HepG2 (cell line): Measurements from ENCODE around the gene SLC25A22. TPM values are rescaled to one million over a fixed set of nuclear protein-coding genes. Genes with fewer than 3 reads are reported as not detected.

Experiments used
- ARNTL ChIP-seq: sonication (generic); formaldehyde crosslinking; IDR thresholded peaks from 2 replicates; pipeline ENCODE4 v1.4.0; 2020; ENCODE audit warnings: mild to moderate bottlenecking, missing genetic modification reagents
- ELF1 ChIP-seq: sonication (generic); formaldehyde crosslinking; IDR thresholded peaks from 2 replicates; pipeline ENCODE4 v1.4.0; 2020; ENCODE audit warnings: missing genetic modification reagents
- PRPF4 ChIP-seq: fragments of 200-400 bp; formaldehyde crosslinking; IDR thresholded peaks from 2 replicates; pipeline ENCODE4 v1.6.1; 2016; ENCODE audit warnings: low read length, low read depth; ENCODE audit not compliant: poor library complexity, severe bottlenecking
- RARG ChIP-seq: sonication (generic); formaldehyde crosslinking; IDR thresholded peaks from 2 replicates; pipeline ENCODE4 v1.4.0; 2020; ENCODE audit warnings: low read depth, mild to moderate bottlenecking, missing genetic modification reagents
- ZNF451 ChIP-seq: sonication (generic); formaldehyde crosslinking; IDR thresholded peaks from 2 replicates; pipeline ENCODE4 v1.5.0; 2020; ENCODE audit warnings: mild to moderate bottlenecking, missing genetic modification reagents
- ZNF547 ChIP-seq: sonication (generic); formaldehyde crosslinking; IDR thresholded peaks from 2 replicates; pipeline ENCODE4 v1.5.1; 2020; ENCODE audit warnings: mild to moderate bottlenecking, missing genetic modification reagents
- ZNF605 ChIP-seq: sonication (generic); formaldehyde crosslinking; IDR thresholded peaks from 2 replicates; pipeline ENCODE4 v1.8.0; 2022; ENCODE audit warnings: mild to moderate bottlenecking, missing genetic modification reagents
- ZNF761 ChIP-seq: sonication (generic); formaldehyde crosslinking; conservative IDR thresholded peaks from 2 replicates; pipeline ENCODE4 v1.4.0; 2020; ENCODE audit warnings: mild to moderate bottlenecking, missing genetic modification reagents
- ZSCAN29 ChIP-seq: sonication (generic); formaldehyde crosslinking; conservative IDR thresholded peaks from 2 replicates; pipeline ENCODE4 v1.4.0; 2020; ENCODE audit warnings: mild to moderate bottlenecking, missing genetic modification reagents
- polyA plus RNA-seq, 8 experiments: library from polyadenylated mRNA; depleted of rRNA in 3 of 8; stranded (reverse) in 7 of 8; unstranded in 1 of 8; fragments of >200 nt; fragmentation: Illumina TruSeq in 4 of 8; extraction: Trizol in 4 of 8; gene quantifications; 2 replicates each; pipeline versions ENCODE4 v1.2.1 to v1.2.3, GENCODE V29; 2011 to 2016; ENCODE audit warnings: low read depth in 4 of 8, missing spikeins in 1 of 8, mixed read lengths in 1 of 8; ENCODE audit not compliant: insufficient read depth in 1 of 8
- total RNA-seq, 5 experiments: library from RNA; depleted of rRNA; stranded (reverse); fragments of >200 nt; fragmentation: Illumina TruSeq; extraction: Trizol; gene quantifications; 2 replicates each; pipeline ENCODE4 v1.2.3, GENCODE V29; 2016; ENCODE audit warnings: low read depth in 1 of 5
- TF ChIP-seq, protein P1 (sequence below): sonication (generic); formaldehyde crosslinking; IDR thresholded peaks from 2 replicates; pipeline ENCODE4 v1.9.0; 2021; ENCODE audit warnings: mild to moderate bottlenecking, missing genetic modification reagents
- TF ChIP-seq, protein P2 (sequence below): sonication (generic); formaldehyde crosslinking; IDR thresholded peaks from 2 replicates; pipeline ENCODE4; 2020; ENCODE audit warnings: missing genetic modification reagents, mild to moderate bottlenecking, borderline replicate concordance
- TF ChIP-seq, protein P3 (sequence below): sonication (generic); formaldehyde crosslinking; IDR thresholded peaks from 2 replicates; pipeline ENCODE4 v1.4.0; 2020; ENCODE audit warnings: missing genetic modification reagents
- TF ChIP-seq, protein P4 (sequence below): sonication (generic); formaldehyde crosslinking; IDR thresholded peaks from 2 replicates; pipeline ENCODE4 v1.5.1; 2020; ENCODE audit warnings: mild to moderate bottlenecking, missing genetic modification reagents, borderline replicate concordance
- TF ChIP-seq, protein P5 (sequence below): sonication (generic); formaldehyde crosslinking; conservative IDR thresholded peaks from 2 replicates; pipeline ENCODE4 v1.4.0; 2020; ENCODE audit warnings: missing genetic modification reagents

The SLC25A22 gene
- total and polyA plus RNA-seq, 2 of the 13 experiments (the other 11 are each of a cell fraction or from before 2014, with no cell fraction given), result 12.4 to 19.2 TPM

DNA sequence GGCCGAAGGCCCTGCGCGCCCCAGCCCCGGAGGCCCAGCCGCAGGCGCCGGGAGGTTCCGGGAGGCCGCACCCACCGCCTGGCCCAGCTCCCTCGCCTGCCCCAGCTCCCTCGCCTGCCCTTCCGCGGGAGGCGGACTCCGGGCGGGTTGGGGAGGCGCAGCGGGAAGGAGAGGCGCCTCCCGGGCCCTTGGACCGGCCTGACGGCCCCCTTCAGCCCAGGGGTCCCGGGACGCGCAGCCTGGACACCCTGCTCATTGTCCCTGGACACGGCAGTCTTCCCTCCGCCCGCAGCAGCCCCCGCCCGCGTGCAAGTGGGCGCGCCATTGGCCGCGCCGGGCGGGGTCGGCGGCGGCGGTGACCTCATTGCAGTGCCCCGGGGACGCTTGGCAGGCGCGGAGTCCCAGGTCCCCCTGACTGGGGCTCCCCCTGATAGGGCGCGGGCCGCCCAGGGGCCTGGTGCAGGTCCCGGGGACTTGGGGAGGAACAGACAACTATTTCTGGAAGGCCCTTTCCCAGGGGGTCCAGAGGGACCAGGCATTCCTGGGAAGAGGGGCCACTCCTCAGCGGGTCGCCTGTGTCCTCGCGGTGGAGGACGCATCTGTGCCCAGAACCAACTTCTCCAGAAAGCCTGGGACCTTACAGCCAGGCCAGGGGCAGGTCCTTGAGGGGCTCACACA lies 35.2 kb upstream of the SLC25A22 start (continued):
- TF ChIP-seq, protein P1, sequence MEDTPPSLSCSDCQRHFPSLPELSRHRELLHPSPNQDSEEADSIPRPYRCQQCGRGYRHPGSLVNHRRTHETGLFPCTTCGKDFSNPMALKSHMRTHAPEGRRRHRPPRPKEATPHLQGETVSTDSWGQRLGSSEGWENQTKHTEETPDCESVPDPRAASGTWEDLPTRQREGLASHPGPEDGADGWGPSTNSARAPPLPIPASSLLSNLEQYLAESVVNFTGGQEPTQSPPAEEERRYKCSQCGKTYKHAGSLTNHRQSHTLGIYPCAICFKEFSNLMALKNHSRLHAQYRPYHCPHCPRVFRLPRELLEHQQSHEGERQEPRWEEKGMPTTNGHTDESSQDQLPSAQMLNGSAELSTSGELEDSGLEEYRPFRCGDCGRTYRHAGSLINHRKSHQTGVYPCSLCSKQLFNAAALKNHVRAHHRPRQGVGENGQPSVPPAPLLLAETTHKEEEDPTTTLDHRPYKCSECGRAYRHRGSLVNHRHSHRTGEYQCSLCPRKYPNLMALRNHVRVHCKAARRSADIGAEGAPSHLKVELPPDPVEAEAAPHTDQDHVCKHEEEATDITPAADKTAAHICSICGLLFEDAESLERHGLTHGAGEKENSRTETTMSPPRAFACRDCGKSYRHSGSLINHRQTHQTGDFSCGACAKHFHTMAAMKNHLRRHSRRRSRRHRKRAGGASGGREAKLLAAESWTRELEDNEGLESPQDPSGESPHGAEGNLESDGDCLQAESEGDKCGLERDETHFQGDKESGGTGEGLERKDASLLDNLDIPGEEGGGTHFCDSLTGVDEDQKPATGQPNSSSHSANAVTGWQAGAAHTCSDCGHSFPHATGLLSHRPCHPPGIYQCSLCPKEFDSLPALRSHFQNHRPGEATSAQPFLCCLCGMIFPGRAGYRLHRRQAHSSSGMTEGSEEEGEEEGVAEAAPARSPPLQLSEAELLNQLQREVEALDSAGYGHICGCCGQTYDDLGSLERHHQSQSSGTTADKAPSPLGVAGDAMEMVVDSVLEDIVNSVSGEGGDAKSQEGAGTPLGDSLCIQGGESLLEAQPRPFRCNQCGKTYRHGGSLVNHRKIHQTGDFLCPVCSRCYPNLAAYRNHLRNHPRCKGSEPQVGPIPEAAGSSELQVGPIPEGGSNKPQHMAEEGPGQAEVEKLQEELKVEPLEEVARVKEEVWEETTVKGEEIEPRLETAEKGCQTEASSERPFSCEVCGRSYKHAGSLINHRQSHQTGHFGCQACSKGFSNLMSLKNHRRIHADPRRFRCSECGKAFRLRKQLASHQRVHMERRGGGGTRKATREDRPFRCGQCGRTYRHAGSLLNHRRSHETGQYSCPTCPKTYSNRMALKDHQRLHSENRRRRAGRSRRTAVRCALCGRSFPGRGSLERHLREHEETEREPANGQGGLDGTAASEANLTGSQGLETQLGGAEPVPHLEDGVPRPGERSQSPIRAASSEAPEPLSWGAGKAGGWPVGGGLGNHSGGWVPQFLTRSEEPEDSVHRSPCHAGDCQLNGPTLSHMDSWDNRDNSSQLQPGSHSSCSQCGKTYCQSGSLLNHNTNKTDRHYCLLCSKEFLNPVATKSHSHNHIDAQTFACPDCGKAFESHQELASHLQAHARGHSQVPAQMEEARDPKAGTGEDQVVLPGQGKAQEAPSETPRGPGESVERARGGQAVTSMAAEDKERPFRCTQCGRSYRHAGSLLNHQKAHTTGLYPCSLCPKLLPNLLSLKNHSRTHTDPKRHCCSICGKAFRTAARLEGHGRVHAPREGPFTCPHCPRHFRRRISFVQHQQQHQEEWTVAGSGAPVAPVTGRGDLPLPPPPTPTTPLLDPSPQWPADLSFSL (CRISPR knock-in tag), result no peak
- TF ChIP-seq RARG (CRISPR knock-in tag), result no peak
- TF ChIP-seq ZNF547 (CRISPR knock-in tag), result no peak
- TF ChIP-seq, protein P2, sequence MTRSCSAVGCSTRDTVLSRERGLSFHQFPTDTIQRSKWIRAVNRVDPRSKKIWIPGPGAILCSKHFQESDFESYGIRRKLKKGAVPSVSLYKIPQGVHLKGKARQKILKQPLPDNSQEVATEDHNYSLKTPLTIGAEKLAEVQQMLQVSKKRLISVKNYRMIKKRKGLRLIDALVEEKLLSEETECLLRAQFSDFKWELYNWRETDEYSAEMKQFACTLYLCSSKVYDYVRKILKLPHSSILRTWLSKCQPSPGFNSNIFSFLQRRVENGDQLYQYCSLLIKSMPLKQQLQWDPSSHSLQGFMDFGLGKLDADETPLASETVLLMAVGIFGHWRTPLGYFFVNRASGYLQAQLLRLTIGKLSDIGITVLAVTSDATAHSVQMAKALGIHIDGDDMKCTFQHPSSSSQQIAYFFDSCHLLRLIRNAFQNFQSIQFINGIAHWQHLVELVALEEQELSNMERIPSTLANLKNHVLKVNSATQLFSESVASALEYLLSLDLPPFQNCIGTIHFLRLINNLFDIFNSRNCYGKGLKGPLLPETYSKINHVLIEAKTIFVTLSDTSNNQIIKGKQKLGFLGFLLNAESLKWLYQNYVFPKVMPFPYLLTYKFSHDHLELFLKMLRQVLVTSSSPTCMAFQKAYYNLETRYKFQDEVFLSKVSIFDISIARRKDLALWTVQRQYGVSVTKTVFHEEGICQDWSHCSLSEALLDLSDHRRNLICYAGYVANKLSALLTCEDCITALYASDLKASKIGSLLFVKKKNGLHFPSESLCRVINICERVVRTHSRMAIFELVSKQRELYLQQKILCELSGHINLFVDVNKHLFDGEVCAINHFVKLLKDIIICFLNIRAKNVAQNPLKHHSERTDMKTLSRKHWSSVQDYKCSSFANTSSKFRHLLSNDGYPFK (CRISPR knock-in tag), result no peak
- no peak for TF ChIP-seq PRPF4
- TF ChIP-seq, protein P3, sequence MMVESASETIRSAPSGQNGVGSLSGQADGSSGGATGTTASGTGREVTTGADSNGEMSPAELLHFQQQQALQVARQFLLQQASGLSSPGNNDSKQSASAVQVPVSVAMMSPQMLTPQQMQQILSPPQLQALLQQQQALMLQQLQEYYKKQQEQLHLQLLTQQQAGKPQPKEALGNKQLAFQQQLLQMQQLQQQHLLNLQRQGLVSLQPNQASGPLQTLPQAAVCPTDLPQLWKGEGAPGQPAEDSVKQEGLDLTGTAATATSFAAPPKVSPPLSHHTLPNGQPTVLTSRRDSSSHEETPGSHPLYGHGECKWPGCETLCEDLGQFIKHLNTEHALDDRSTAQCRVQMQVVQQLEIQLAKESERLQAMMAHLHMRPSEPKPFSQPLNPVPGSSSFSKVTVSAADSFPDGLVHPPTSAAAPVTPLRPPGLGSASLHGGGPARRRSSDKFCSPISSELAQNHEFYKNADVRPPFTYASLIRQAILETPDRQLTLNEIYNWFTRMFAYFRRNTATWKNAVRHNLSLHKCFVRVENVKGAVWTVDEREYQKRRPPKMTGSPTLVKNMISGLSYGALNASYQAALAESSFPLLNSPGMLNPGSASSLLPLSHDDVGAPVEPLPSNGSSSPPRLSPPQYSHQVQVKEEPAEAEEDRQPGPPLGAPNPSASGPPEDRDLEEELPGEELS, result 0 out of 2 replicates have a peak, but pooled peaks have one; percentile 15
- TF ChIP-seq ZNF605 (CRISPR knock-in tag), result no peak
- TF ChIP-seq, protein P4, sequence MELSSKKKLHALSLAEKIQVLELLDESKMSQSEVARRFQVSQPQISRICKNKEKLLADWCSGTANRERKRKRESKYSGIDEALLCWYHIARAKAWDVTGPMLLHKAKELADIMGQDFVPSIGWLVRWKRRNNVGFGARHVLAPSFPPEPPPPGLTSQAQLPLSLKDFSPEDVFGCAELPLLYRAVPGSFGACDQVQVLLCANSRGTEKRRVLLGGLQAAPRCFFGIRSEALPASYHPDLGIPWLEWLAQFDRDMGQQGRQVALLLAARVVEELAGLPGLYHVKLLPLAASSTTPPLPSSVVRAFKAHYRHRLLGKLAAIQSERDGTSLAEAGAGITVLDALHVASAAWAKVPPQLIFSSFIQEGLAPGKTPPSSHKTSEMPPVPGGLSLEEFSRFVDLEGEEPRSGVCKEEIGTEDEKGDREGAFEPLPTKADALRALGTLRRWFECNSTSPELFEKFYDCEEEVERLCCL (CRISPR knock-in tag), result no peak
- TF ChIP-seq ELF1, result no peak
- TF ChIP-seq, protein P5, sequence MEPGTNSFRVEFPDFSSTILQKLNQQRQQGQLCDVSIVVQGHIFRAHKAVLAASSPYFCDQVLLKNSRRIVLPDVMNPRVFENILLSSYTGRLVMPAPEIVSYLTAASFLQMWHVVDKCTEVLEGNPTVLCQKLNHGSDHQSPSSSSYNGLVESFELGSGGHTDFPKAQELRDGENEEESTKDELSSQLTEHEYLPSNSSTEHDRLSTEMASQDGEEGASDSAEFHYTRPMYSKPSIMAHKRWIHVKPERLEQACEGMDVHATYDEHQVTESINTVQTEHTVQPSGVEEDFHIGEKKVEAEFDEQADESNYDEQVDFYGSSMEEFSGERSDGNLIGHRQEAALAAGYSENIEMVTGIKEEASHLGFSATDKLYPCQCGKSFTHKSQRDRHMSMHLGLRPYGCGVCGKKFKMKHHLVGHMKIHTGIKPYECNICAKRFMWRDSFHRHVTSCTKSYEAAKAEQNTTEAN (CRISPR knock-in tag), result no peak
- no peak for TF ChIP-seq ZNF451
- TF ChIP-seq ZSCAN29 (CRISPR knock-in tag), result no peak
- TF ChIP-seq ARNTL (CRISPR knock-in tag), result no peak
- TF ChIP-seq ZNF761 (CRISPR knock-in tag), result no peak
